HG03039 (cell line): Measurements from ENCODE around the gene HK1.
"Not testable (repeated sequence)": the region's sequence is repeated elsewhere in the genome, so short reads cannot be mapped to it uniquely, and the experiment has no call there.

Source experiments
- ATAC-seq: cut with Tn5 transposase; IDR thresholded peaks from one replicate; pipeline ENCODE4 v1.9.1; 2021; ENCODE audit warnings: mild to moderate bottlenecking, moderate library complexity; ENCODE audit not compliant: unreplicated experiment

HK1 gene

DNA sequence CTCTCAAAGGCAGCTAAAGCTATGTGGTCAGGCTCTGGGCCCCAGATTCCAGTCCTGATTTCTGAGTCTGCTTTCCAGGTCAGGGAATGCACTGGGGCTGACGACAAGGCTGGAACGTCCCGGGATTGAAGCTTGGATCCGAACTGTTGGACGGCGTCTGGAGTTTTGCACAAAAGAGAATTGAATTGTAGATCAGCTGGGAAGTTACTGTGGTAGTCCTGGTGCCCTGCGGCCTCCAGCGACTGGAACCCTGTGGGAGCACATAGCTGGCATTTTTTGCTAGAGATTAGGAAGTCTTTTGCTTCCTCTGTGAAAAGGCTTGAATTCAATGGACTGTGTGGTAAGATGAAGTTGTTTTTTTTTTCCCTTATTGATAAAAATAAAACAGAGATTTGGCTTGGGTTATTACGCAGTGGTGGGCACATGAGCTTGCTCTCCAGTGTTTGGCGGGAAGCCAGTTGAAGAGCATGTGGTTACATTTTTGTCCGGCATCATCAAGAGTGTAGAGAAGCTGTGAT is at the start of gene HK1:
TSS of gene HK1 (plus strand) at position 51 of the 518 bp plus-strand sequence.
- no peak for ATAC-seq

GRCh38 chr10:69229616-69229916 is 48.7 kb upstream of the HK1 start:
- ATAC-seq, result no peak

DNA sequence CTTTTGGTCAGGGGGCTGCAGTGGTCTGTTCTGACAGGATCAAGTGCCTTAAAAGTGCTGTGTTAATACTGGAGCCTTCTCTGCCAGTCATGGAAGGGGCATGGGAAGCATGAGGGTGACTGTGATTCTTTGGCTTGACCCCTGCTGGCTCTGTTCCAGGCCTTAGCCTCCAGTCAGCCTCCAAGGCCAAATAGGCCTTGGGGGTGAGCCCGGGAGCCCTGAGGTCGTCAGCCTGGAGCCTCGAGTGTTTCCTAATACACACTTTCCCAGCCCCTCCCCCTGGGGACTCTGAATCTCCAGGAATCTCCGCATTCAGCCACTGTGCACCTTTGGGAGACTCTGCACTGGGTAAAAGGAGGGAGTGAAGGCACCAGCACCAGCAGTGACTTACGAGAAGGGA is 48.2 kb upstream of the HK1 start:
- no peak for ATAC-seq

- no peak for ATAC-seq
Observed at GRCh38 chr10:69232252-69232651, 46.0 kb upstream of the HK1 start.

GRCh38 chr10:69232736-69233480 is 45.4 kb upstream of the HK1 start:
- ATAC-seq, result no peak

DNA sequence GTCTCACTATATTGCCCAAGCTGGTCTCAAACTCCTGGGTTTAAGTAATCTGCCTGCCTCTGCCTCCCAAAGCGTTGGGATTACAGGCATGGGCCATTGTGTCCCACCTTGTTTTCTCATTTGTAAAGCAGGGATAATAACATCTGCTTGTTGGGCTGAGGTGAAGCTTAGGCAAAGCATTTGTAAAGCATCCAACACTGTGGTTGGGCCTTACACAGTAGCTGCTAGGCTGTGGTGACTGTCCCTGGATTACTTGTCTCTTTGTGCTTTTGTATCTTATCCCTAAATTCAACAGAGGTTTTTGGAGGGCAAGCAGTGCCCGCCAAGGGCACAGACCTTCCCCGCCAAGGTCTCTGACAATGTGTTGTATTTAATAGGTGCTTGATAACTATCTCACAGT is 43.8 kb upstream of the HK1 start:
- ATAC-seq, result no peak

GRCh38 chr10:69237528-69238159 is 40.7 kb upstream of the HK1 start:
- ATAC-seq, result peak; percentile 65

- ATAC-seq, result no peak
Observed at GRCh38 chr10:69239136-69239535, 39.2 kb upstream of the HK1 start.

GRCh38 chr10:69239816-69240434 is 38.4 kb upstream of the HK1 start:
- no peak for ATAC-seq

GRCh38 chr10:69240455-69240854 is 37.8 kb upstream of the HK1 start:
- no peak for ATAC-seq

DNA sequence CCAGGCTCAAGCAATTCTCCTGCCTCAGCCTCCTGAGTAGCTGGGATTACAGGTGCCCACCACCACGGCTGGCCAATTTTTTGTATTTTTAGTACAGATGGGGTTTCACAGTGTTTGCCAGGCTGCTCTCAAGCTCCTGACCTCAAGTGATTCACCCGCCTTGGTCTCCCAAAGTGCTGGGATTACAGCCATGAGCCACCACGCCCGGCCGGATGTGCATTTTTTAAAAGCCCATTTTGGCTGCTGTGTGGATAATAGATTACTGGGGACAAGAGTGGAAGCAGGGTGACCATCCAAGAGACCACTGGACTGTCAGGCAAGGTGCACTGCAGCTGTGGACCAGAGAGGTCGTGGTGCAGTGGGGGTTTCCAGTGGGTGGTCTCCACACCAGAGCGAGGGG is 36.7 kb upstream of the HK1 start:
- ATAC-seq, result no peak

DNA sequence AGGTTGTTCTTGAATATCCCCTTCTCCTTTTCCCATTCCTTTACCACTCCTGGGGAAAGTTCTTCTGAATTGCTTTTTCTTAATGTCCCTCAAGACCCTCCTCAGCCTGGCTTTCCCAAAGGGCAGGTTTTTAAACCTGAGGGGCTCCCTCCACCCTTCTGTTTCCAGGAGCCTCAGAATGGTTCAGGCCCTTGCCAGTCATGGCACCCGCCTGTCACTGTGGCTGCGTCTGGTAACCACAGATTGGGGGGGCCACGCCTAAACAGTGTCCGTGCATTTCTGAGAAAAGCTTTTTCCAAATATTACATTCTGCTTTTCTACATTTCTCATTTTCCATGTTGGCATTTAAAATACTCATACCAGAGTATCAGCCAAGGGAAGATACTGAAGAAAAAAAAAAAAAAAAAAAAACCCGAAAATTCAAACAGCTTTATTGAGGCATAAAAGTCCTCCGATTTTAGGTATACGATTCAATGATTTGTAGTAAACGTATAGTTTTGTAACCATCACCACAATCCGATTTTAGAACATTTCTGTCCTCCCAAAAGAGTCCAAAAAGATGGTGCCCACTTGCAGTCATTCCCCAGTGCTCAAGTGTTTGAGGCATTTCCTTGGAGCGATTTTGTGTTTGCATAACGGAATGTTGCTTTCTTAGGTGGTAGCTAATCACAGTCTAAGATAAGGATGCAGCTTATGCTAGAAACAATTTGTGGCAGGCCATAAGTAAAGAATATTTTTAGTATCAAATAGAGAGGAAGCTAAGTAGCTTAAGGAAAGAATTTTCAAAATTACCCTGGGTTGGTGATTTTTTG is 36.0 kb upstream of the HK1 start:
- no peak for ATAC-seq

DNA sequence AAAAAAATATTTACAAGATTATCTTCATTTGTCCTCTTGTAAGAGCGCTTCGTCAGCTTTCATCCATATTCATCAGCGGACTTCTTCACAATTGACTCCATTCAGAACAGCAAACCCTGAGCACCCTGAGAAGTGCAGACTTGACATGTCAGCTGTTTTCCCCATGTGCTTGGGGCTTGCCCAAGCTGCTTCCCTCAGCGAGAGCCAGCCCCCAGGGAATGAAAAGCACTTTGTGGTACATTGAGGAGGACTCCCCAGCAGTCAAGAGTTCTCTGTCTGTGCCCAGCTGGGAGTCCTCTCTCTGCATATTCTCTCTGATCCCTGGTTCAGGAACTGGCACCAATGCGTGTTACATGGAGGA is 35.5 kb upstream of the HK1 start:
- ATAC-seq, result no peak

DNA sequence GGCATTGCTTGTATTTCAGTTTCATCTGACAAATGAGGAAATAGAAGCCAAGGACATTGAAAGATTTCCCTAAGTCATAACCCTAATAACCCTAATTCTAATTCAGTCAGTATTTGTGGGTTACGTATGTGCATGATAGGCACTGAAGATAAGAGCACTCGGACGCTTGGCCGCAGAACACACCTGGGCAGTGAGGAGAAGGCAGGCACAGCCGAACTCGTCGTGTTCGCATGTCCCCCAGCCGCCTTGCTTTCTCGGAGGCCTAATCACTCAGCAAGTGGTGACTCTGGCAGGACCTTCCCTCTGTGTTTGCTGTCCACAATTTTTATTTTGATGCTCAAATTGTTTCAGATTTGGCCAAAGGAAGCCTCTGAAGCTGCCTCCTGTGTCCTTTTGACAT is 34.5 kb upstream of the HK1 start:
- ATAC-seq, result no peak

DNA sequence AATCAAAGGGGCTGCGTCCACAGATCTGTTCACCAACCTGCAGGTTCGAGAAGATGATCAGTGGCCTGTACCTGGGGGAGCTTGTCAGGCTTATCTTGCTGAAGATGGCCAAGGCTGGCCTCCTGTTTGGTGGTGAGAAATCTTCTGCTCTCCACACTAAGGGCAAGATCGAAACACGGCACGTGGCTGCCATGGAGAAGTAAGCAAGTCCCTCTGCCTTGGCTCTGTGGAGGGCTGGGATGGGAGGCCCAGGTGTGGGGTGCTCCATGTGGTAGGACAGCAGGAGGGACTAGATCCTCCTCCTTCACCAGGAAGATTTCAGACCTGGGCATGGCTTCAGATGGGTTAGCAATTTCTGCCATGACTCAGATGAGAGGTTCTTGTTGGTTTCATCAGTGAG is 32.3 kb upstream of the HK1 start:
- no peak for ATAC-seq

DNA sequence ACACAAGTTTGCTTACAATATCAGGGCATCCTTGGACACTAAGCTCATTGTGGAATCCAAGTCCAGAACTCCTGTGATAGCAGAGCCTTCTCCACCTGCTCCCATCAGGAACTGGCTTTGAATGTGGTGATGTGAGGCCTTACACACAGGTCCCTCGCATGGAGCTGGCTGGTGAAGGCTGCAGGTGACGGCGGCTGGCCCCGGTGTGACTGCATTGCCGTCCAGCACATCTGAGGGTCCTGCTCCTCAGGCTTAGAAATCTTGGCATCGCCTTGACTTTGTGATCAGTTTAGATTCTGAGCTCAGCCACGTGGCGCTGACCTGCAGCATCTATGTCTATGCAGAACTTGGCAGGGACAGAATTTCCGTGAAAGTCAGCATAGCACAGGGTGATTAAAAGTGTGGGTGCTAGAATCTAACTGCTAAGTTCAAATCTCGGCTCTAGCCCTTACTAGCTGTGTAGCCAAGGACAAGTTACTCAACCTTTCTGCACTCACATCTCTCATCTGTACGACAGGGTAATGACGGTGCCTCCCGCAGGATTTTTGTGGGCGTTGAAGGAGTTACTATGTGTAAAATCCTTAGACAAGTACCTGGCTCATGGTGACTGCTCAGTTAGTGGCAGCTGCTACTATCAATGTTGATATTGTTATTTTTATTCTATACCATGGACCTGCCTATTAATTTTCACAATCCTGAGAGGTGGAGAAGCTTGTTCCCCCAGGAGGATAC is 31.5 kb upstream of the HK1 start:
- no peak for ATAC-seq

DNA sequence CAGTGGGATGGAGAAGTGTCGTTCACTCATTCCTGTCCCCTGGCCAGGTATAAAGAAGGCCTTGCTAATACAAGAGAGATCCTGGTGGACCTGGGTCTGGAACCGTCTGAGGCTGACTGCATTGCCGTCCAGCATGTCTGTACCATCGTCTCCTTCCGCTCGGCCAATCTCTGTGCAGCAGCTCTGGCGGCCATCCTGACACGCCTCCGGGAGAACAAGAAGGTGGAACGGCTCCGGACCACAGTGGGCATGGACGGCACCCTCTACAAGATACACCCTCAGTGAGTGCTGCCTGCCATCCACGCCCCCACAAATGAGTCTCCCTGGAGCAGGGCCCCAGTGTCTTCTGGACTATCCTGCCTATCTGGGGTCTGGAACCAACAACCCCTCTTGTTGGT is 31.0 kb upstream of the HK1 start:
- ATAC-seq, result no peak

DNA sequence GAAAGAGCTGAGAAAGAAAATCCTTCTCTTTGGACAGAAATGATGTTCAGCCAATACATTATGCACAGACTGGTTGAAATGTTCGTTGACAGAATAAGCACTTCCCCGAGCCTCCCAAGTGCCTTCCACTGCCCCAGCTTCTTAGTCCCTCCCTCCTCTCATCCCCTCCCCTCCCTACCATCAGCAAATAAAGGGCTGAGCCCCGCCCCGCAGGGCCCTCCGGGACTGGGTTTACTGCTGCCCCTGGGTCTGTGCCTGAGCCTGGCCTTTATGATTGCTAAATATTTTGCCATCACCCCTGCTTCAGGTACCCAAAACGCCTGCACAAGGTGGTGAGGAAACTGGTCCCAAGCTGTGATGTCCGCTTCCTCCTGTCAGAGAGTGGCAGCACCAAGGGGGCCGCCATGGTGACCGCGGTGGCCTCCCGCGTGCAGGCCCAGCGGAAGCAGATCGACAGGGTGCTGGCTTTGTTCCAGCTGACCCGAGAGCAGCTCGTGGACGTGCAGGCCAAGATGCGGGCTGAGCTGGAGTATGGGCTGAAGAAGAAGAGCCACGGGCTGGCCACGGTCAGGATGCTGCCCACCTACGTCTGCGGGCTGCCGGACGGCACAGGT is 30.1 kb upstream of the HK1 start:
- no peak for ATAC-seq

- ATAC-seq, result no peak
Observed at GRCh38 chr10:69250041-69250440, 28.3 kb upstream of the HK1 start.

- ATAC-seq, result not testable (repeated sequence)
Observed at GRCh38 chr10:69251417-69251816, 26.9 kb upstream of the HK1 start.
